OCI-LY1 (cell line): ENCODE data around the gene CEACAM21.

Source experiments
- H2AFZ ChIP-seq: fragments of 200-600 bp; sonication (generic), shearing (Covaris generic); 2 replicates; pipeline ENCODE4 v1.6.0; 2014; ENCODE audit warnings: antibody characterized with exemption, mild to moderate bottlenecking, low read length
- H3F3A ChIP-seq: fragments of 200-600 bp; sonication (generic), shearing (Covaris generic); 2 replicates; pipeline ENCODE4 v1.6.0; 2014; ENCODE audit warnings: mild to moderate bottlenecking, antibody characterized with exemption, low read length, moderate library complexity; ENCODE audit not compliant: insufficient read depth
- H3K27ac ChIP-seq: fragments of 200-600 bp; sonication (generic); 2 replicates; pipeline ENCODE4 v1.5.1; 2014; ENCODE audit warnings: low read length, mixed run types, mild to moderate bottlenecking, low read depth; ENCODE audit not compliant: poor library complexity, severe bottlenecking
- H3K27me3 ChIP-seq: fragments of 200-600 bp; sonication (generic); 2 replicates; pipeline ENCODE4 v1.6.0; 2014; ENCODE audit warnings: antibody characterized with exemption, mild to moderate bottlenecking, low read length, moderate library complexity; ENCODE audit not compliant: insufficient read depth
- H3K36me3 ChIP-seq: fragments of 200-600 bp; sonication (generic); 2 replicates; pipeline ENCODE4 v1.6.1; 2014; ENCODE audit warnings: mild to moderate bottlenecking, antibody characterized with exemption, low read length, moderate library complexity, mixed read lengths; ENCODE audit not compliant: insufficient read depth
- H3K4me1 ChIP-seq: fragments of 200-600 bp; sonication (generic); 2 replicates; pipeline ENCODE4 v1.5.1; 2014; ENCODE audit warnings: mild to moderate bottlenecking, low read length, moderate library complexity; ENCODE audit not compliant: insufficient read depth, severe bottlenecking
- H3K4me2 ChIP-seq: fragments of 200-600 bp; sonication (generic), shearing (Covaris generic); 2 replicates; pipeline ENCODE4 v1.6.1; 2014; ENCODE audit warnings: low read length
- H3K4me3 ChIP-seq: fragments of 200-600 bp; sonication (generic); 2 replicates; pipeline ENCODE4 v1.5.1; 2014; ENCODE audit warnings: low read length, low read depth, mild to moderate bottlenecking, mixed read lengths; ENCODE audit not compliant: poor library complexity, severe bottlenecking
- H3K79me2 ChIP-seq: fragments of 200-600 bp; shearing (Covaris generic); 2 replicates; pipeline ENCODE4 v1.6.1; 2016; ENCODE audit warnings: mixed run types, low read length, mixed read lengths; ENCODE audit not compliant: insufficient read depth
- H3K9ac ChIP-seq: fragments of 200-600 bp; sonication (generic), shearing (Covaris generic); 2 replicates; pipeline ENCODE4 v1.6.1; 2014; ENCODE audit warnings: mild to moderate bottlenecking, low read length, mixed read lengths
- H3K9me2 ChIP-seq: fragments of 200-600 bp; sonication (generic), shearing (Covaris generic); 2 replicates; pipeline ENCODE4 v1.6.1; 2014; ENCODE audit warnings: low read depth, mild to moderate bottlenecking, low read length, mixed read lengths
- H3K9me3 ChIP-seq: fragments of 200-600 bp; shearing (Covaris generic); 2 replicates; pipeline ENCODE4 v1.6.1; 2014; ENCODE audit warnings: low read length, mixed read lengths
- H4K20me1 ChIP-seq: fragments of 200-600 bp; sonication (generic), shearing (Covaris generic); 2 replicates; pipeline ENCODE4 v1.6.0; 2016; ENCODE audit warnings: mild to moderate bottlenecking, low read length; ENCODE audit not compliant: insufficient read depth
- CTCF ChIP-seq: fragments of 200-600 bp; sonication (generic), shearing (Covaris generic); IDR thresholded peaks from 2 replicates; pipeline ENCODE4 v1.5.1; 2017; ENCODE audit warnings: mild to moderate bottlenecking, antibody characterized with exemption, low read length, moderate library complexity, mixed read lengths
- EZH2 ChIP-seq: fragments of 200-600 bp; sonication (generic), shearing (Covaris generic); IDR thresholded peaks from 2 replicates; pipeline ENCODE4 v1.8.0; 2017; ENCODE audit warnings: borderline replicate concordance, mixed run types, mild to moderate bottlenecking, antibody characterized with exemption, low read length, moderate library complexity, mixed read lengths

Gene CEACAM21

GRCh38 chr19:41599175-41599966, 23.4 kb downstream of the CEACAM21 start:
- no peaks in the 10 kb centered on the region for H3F3A ChIP-seq
- H3K9me2 ChIP-seq: no peaks in the 10 kb centered on the region
- H2AFZ ChIP-seq: no peak overlapping the region
- H3K9me3 ChIP-seq: no peaks in the 10 kb centered on the region
- no peaks in the 10 kb centered on the region for H3K4me1 ChIP-seq
- H3K4me2 ChIP-seq: no peak overlapping the region
- H3K9ac ChIP-seq: no peak overlapping the region
- H3K27ac ChIP-seq: no peak overlapping the region
- no peaks in the 10 kb centered on the region for H3K79me2 ChIP-seq
- no peaks in the 10 kb centered on the region for H3K36me3 ChIP-seq
- H3K27me3 ChIP-seq: no peaks in the 10 kb centered on the region; the same call in 1 of the 2 replicates
- no peaks in the 10 kb centered on the region for H4K20me1 ChIP-seq
- TF ChIP-seq EZH2: no peak
- no peak for TF ChIP-seq CTCF
- H3K4me3 ChIP-seq: no peak overlapping the region

- H3K36me3 ChIP-seq: no peaks in the 10 kb centered on the region
- H3F3A ChIP-seq: no peaks in the 10 kb centered on the region
- no peaks in the 10 kb centered on the region for H3K79me2 ChIP-seq
- H4K20me1 ChIP-seq: no peaks in the 10 kb centered on the region
- no peak overlapping the region for H3K9ac ChIP-seq
- H3K27me3 ChIP-seq: no peaks in the 10 kb centered on the region; the same call in 1 of the 2 replicates
- no peak overlapping the region for H3K4me3 ChIP-seq
- H3K4me1 ChIP-seq: no peaks in the 10 kb centered on the region
- no peaks in the 10 kb centered on the region for H3K9me3 ChIP-seq
- H3K4me2 ChIP-seq: no peak overlapping the region
- no peak overlapping the region for H2AFZ ChIP-seq
- no peak for TF ChIP-seq EZH2
- TF ChIP-seq CTCF: no peak
- no peaks in the 10 kb centered on the region for H3K9me2 ChIP-seq
- H3K27ac ChIP-seq: no peak overlapping the region
Observed at GRCh38 chr19:41601771-41602170, 25.8 kb downstream of the CEACAM21 start.

GRCh38 chr19:41604831-41605230, 28.9 kb downstream of the CEACAM21 start:
- Histone ChIP-seq H3K9ac (no peak overlapping the region), H3K4me2 (no peak overlapping the region), H4K20me1 (no peaks in the 10 kb centered on the region), H3K9me2 (no peaks in the 10 kb centered on the region), H3K27ac (no peak overlapping the region), H3K27me3 (no peaks in the 10 kb centered on the region; the same call in 1 of the 2 replicates), H3K36me3 (no peaks in the 10 kb centered on the region), H3K79me2 (no peaks in the 10 kb centered on the region), H2AFZ (no peak overlapping the region), H3K4me3 (no peak overlapping the region), H3F3A (no peaks in the 10 kb centered on the region), H3K4me1 (no peaks in the 10 kb centered on the region), H3K9me3 (no peaks in the 10 kb centered on the region)
- TF ChIP-seq CTCF: no peak
- TF ChIP-seq EZH2: no peak
